ENCODE results near the gene MCF2L2. TPM values are rescaled to one million over a fixed set of nuclear protein-coding genes. Genes with fewer than 3 reads are reported as not detected.

MCF2L2 gene
- total RNA-seq, 1 donor from 2014 or later: 2.7 TPM

DNA sequence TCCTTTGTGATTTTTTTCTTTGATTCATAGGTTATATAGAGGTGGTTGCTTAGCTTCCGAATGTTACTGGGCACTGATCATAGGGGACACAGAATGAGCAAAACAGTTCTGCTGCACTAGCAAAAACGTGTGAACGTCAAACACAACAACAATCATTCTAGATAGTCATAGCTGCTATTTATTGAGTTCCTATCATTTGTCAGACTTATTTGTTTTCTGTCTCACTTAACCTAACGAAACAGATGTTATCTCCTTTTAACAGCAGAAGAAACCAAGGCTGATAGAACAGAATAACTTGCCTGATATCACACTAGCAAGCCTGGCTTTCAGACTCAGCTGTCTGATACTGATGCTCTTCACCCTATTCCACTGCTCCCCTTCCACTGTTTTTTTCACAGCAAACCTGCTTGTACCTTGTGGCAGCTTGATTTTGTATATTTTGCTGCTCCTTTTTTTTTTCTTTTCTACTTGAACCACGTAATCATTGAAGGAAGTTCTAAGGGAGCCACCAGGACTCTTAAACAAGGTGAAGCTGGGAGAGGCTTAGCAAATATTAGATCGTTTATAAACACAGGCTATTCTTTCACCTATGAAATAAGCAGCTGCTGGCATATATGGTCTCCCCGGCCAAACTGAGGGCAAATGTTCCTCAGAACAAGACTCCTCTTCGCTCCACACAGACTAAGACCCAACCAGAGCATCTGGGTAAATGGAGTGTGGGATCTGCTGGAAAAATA, 78.8 kb downstream of the MCF2L2 start:
- Mint-ChIP-seq H3K4me3 (no peak overlapping the region), H3K9me3 (peaks cover 7% of the 10 kb centered on the region), H3K36me3 (no peaks in the 10 kb centered on the region), H3K27me3 (peaks cover 10% of the 10 kb centered on the region), H3K27ac (no peak overlapping the region), H3K4me1 (ENCODE audit: unreplicated experiment) (no peaks in the 10 kb centered on the region)
- DNase-seq (ENCODE audit: extremely low spot score, unreplicated experiment): no peak
- TF ChIP-seq, protein P1, sequence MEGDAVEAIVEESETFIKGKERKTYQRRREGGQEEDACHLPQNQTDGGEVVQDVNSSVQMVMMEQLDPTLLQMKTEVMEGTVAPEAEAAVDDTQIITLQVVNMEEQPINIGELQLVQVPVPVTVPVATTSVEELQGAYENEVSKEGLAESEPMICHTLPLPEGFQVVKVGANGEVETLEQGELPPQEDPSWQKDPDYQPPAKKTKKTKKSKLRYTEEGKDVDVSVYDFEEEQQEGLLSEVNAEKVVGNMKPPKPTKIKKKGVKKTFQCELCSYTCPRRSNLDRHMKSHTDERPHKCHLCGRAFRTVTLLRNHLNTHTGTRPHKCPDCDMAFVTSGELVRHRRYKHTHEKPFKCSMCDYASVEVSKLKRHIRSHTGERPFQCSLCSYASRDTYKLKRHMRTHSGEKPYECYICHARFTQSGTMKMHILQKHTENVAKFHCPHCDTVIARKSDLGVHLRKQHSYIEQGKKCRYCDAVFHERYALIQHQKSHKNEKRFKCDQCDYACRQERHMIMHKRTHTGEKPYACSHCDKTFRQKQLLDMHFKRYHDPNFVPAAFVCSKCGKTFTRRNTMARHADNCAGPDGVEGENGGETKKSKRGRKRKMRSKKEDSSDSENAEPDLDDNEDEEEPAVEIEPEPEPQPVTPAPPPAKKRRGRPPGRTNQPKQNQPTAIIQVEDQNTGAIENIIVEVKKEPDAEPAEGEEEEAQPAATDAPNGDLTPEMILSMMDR (conservative IDR thresholded peaks at IDR 0.05): no peak

DNA sequence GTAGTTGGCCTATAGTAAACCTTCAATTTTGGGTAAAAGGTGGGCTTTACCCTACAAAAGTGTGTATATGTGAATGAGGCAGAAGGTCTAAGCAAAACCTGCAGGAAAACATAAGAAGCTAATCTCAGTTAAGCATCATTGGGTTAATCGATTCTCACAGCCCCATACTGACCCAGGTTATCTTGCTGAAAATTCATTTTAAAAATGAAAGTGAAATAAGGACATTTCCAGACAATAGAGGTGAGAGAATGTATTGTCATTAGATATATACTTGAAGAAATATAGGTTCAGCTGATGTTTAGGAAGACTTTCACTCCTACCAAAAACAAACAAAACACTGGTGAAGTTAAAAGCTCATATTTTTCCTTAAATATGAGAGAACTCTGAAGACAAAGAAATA, 85.6 kb downstream of the MCF2L2 start:
- Mint-ChIP-seq H3K9me3 (peaks cover 7% of the 10 kb centered on the region), H3K27ac (no peak overlapping the region), H3K27me3 (peaks cover 10% of the 10 kb centered on the region), H3K36me3 (no peaks in the 10 kb centered on the region), H3K4me3 (no peak overlapping the region), H3K4me1 (ENCODE audit: unreplicated experiment) (no peaks in the 10 kb centered on the region)
- TF ChIP-seq, protein P1 (conservative IDR thresholded peaks at IDR 0.05): no peak
- DNase-seq (ENCODE audit: extremely low spot score, unreplicated experiment): no peak

DNA sequence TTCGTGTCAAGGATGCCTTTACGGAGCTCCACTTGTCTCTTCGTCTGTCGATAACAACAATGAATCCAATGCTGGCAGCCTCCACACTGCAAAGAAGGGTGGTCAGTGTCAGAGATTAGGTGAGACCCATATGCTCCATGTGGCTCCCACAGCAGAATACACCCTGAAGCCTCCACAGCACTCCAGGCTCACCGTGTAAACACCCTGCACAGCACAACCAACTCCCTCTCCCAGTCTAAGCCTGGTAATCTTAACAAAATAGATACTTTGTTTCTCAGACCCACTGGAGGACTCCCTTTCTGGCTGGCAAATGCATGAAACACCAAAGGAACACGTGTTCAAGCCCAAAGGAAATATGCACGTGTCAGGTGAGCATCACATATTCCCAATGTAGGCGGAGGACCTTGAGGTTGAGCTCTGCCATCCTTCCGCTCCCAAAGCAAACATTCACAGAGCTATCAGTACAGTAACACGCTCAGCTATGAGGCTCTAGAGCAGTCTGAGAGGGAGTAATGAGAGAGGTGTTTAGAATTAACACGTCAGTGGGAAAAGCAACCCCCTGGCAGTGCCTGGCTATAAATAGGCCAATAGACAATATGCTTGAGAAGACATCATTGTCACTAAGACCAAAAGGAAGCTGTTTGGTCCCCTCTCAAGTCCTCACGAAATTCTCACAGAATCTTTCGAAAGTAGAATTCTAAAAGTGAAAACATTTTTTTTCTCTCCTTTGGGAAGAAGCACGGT, 86.7 kb downstream of the MCF2L2 start:
- TF ChIP-seq, protein P1 (conservative IDR thresholded peaks at IDR 0.05): no peak
- no peak for DNase-seq (ENCODE audit: extremely low spot score, unreplicated experiment)
- H3K4me3 Mint-ChIP-seq: no peak overlapping the region
- H3K27ac Mint-ChIP-seq: no peak overlapping the region
- H3K9me3 Mint-ChIP-seq: peaks cover 7% of the 10 kb centered on the region
- H3K4me1 Mint-ChIP-seq (ENCODE audit: unreplicated experiment): no peaks in the 10 kb centered on the region
- H3K27me3 Mint-ChIP-seq: peaks cover 10% of the 10 kb centered on the region
- H3K36me3 Mint-ChIP-seq: no peaks in the 10 kb centered on the region

DNA sequence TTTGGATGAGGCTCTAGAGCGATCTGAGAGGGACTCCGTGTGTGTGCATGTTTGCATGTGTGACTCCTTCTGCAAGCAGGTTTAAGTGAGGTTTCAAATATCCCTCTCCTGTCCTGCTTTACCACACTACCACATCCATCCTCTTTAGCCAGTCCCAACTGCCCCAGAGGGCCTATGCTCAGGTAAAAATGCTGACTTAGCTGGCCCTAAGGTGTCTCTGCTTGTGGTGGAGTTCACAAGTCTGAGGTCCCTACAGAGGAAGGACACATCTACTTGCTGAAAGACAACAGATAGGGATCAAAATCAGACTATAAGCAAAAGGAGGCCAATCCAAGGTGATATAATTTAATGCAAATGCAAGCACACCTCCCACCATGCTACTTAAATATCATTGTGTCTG, 88.2 kb downstream of the MCF2L2 start:
- H3K4me1 Mint-ChIP-seq (ENCODE audit: unreplicated experiment): no peaks in the 10 kb centered on the region
- TF ChIP-seq, protein P1 (conservative IDR thresholded peaks at IDR 0.05): no peak
- no peak overlapping the region for H3K27ac Mint-ChIP-seq
- DNase-seq (ENCODE audit: extremely low spot score, unreplicated experiment): no peak
- H3K9me3 Mint-ChIP-seq: no peaks in the 10 kb centered on the region
- peaks cover 4% of the 10 kb centered on the region for H3K27me3 Mint-ChIP-seq
- no peak overlapping the region for H3K4me3 Mint-ChIP-seq
- H3K36me3 Mint-ChIP-seq: no peaks in the 10 kb centered on the region

DNA sequence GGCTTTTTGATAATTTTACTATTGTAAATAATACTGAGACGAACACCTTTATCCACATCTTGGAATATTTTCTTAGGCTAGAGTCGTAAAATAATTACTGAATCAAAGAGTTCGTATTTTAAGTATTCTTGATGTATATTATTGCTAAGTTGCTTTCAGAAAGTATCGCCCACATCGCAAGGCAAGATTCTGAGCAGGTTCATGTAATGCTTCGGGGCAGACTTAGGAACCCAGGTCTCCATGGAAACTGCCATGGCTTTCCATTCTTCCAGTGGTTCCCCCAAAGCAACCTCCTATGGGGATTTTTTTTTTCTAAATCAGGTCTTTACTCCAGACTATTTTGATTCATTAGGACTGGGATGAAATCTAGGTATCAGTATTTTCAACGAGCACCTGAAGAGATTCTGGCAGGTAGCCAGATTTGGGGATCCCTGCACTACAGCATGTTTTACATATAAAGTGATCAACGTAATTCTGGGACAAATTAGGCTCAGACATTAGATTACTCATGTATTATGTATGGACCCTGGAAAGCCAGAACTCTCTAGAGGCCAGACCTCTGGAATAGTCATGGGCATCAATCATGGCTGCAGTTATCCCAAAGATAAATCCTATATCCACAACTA, 88.8 kb downstream of the MCF2L2 start:
- H3K27ac Mint-ChIP-seq: no peak overlapping the region
- TF ChIP-seq, protein P1 (conservative IDR thresholded peaks at IDR 0.05): no peak
- no peaks in the 10 kb centered on the region for H3K27me3 Mint-ChIP-seq
- no peak overlapping the region for H3K4me3 Mint-ChIP-seq
- no peak for DNase-seq (ENCODE audit: extremely low spot score, unreplicated experiment)
- H3K4me1 Mint-ChIP-seq (ENCODE audit: unreplicated experiment): no peaks in the 10 kb centered on the region
- no peaks in the 10 kb centered on the region for H3K36me3 Mint-ChIP-seq
- no peaks in the 10 kb centered on the region for H3K9me3 Mint-ChIP-seq

Data from type B pancreatic cell (in vitro differentiated cells).